GM20000 (cell line): ENCODE measurements around the gene XNDC1N.

Source experiments
- DNase-seq: peaks from one replicate; pipeline ENCODE4 v3.0.0; 2012; ENCODE audit warnings: low spot score
- CTCF ChIP-seq: IDR thresholded peaks from 2 replicates; pipeline ENCODE4 v1.5.1; 2012; ENCODE audit warnings: mild to moderate bottlenecking, control low read depth; ENCODE audit errors: extremely low read depth, missing control alignments

Gene XNDC1N

GRCh38 chr11:71927820-71928736 lies at the start of gene XNDC1N:
Gene XNDC1N, minus strand, starts transcription at chr11:71928594. Its CDS starts 5,241 bp downstream, at chr11:71923353.
- no peak for TF ChIP-seq CTCF
- peak; percentile 77 for DNase-seq

GRCh38 chr11:71977743-71978418 lies 49.5 kb upstream of the XNDC1N start:
- peak; percentile 31 for TF ChIP-seq CTCF
- DNase-seq = no peak

GRCh38 chr11:71977090-71977489 lies 48.7 kb upstream of the XNDC1N start:
- DNase-seq = no peak
- TF ChIP-seq CTCF = no peak

- no peak for DNase-seq
- no peak for TF ChIP-seq CTCF
Observed at GRCh38 chr11:71976551-71976950, 48.2 kb upstream of the XNDC1N start.

GRCh38 chr11:71971680-71972079 lies 43.3 kb upstream of the XNDC1N start:
- TF ChIP-seq CTCF = no peak
- DNase-seq = no peak

GRCh38 chr11:71964641-71965040 lies 36.2 kb upstream of the XNDC1N start:
- DNase-seq = no peak

More at GRCh38 chr11:71964641-71965040, 36.2 kb upstream of the XNDC1N start:
- TF ChIP-seq CTCF = no peak
